ENCODE data around the gene SORL1.

SORL1 gene

GRCh38 chr11:121550247-121551030 is 98.3 kb downstream of the SORL1 start:
- Histone ChIP-seq H3K4me1 (ENCODE audit: insufficient read depth, low read length, severe bottlenecking) (no peaks in the 10 kb centered on the region), H3K27me3 (ENCODE audit: insufficient read depth, low read length) (no peaks in the 10 kb centered on the region), H3K79me2 (ENCODE audit: insufficient read depth, low read length) (no peaks in the 10 kb centered on the region), H3K9me3 (ENCODE audit: low read length) (no peaks in the 10 kb centered on the region), H3K4me3 (ENCODE audit: low read depth, low read length, poor library complexity, severe bottlenecking) (no peak overlapping the region), H3K27ac (ENCODE audit: low read depth, low read length, poor library complexity, severe bottlenecking) (no peak overlapping the region), H4K20me1 (ENCODE audit: insufficient read depth, low read length) (no peaks in the 10 kb centered on the region), H3K9ac (ENCODE audit: low read length) (no peak overlapping the region), H3F3A (ENCODE audit: insufficient read depth, low read length) (no peaks in the 10 kb centered on the region), H3K9me2 (ENCODE audit: low read depth, low read length) (no peaks in the 10 kb centered on the region), H3K36me3 (ENCODE audit: insufficient read depth, low read length) (peaks cover 93% of the 10 kb centered on the region), H3K4me2 (ENCODE audit: low read length) (no peak overlapping the region), H2AFZ (ENCODE audit: low read length) (no peak overlapping the region)
- TF ChIP-seq CTCF (IDR thresholded peaks at IDR 0.05; ENCODE audit: low read length) = no peak
- TF ChIP-seq EZH2 (IDR thresholded peaks at IDR 0.05; ENCODE audit: borderline replicate concordance, low read length) = no peak

DNA sequence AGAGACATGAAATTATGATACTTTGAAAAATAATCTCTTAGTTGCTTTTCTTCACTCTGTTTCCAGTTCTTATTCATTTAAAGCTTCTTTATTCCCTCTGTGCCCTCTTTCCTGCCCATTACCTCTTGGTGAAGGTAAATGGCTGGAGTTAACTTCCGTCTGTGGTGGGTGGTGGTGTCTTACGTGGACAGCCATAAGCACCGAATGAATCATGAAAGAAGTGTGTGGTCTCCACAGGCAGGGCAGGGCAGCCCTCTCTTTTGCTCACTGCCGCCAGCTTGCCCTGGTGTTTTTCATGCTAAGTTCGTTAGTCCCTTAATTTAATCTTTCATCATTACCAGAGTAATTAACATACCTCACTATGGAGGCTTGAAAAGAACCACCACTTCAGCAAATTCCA is 99.3 kb downstream of the SORL1 start:
- no peak overlapping the region for H3K4me3 ChIP-seq (ENCODE audit: low read depth, low read length, poor library complexity, severe bottlenecking)
- no peaks in the 10 kb centered on the region for H3K4me1 ChIP-seq (ENCODE audit: insufficient read depth, low read length, severe bottlenecking)
- H3K9me2 ChIP-seq (ENCODE audit: low read depth, low read length) = no peaks in the 10 kb centered on the region
- H3K27ac ChIP-seq (ENCODE audit: low read depth, low read length, poor library complexity, severe bottlenecking) = no peak overlapping the region
- H3K36me3 ChIP-seq (ENCODE audit: insufficient read depth, low read length) = peaks cover 92% of the 10 kb centered on the region
- H3K9me3 ChIP-seq (ENCODE audit: low read length) = no peaks in the 10 kb centered on the region
- TF ChIP-seq CTCF (IDR thresholded peaks at IDR 0.05; ENCODE audit: low read length) = no peak
- TF ChIP-seq EZH2 (IDR thresholded peaks at IDR 0.05; ENCODE audit: borderline replicate concordance, low read length) = no peak
- no peaks in the 10 kb centered on the region for H4K20me1 ChIP-seq (ENCODE audit: insufficient read depth, low read length)
- H3F3A ChIP-seq (ENCODE audit: insufficient read depth, low read length) = no peaks in the 10 kb centered on the region
- no peak overlapping the region for H3K9ac ChIP-seq (ENCODE audit: low read length)
- no peaks in the 10 kb centered on the region for H3K27me3 ChIP-seq (ENCODE audit: insufficient read depth, low read length)
- no peaks in the 10 kb centered on the region for H3K79me2 ChIP-seq (ENCODE audit: insufficient read depth, low read length)
- no peak overlapping the region for H2AFZ ChIP-seq (ENCODE audit: low read length)
- H3K4me2 ChIP-seq (ENCODE audit: low read length) = no peak overlapping the region

DNA sequence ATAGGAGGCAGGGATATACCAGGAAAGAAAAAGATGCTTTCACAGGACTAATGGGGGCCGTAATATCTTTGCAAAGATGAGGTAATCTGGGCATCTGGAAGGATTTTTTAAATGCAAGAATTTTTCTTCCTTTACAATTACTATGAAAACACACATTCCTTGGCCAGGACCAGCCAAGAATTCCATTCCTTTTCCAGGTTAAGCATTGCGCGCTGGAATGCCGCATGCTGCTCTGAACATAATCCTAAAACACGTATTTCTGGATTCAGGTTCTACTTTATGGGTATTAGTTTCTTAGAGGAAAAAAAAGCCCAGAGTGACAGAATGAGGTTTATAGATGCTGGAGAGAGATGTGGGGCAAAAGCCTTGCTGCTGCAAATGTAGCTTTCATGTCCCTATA is 100.0 kb downstream of the SORL1 start:
- Histone ChIP-seq H4K20me1 (ENCODE audit: insufficient read depth, low read length) (no peaks in the 10 kb centered on the region), H3K4me2 (ENCODE audit: low read length) (no peak overlapping the region), H3K27ac (ENCODE audit: low read depth, low read length, poor library complexity, severe bottlenecking) (no peak overlapping the region), H3K79me2 (ENCODE audit: insufficient read depth, low read length) (no peaks in the 10 kb centered on the region), H3K9me3 (ENCODE audit: low read length) (no peaks in the 10 kb centered on the region), H3F3A (ENCODE audit: insufficient read depth, low read length) (no peaks in the 10 kb centered on the region), H3K36me3 (ENCODE audit: insufficient read depth, low read length) (peaks cover 92% of the 10 kb centered on the region), H3K27me3 (ENCODE audit: insufficient read depth, low read length) (no peaks in the 10 kb centered on the region), H3K9me2 (ENCODE audit: low read depth, low read length) (no peaks in the 10 kb centered on the region), H3K9ac (ENCODE audit: low read length) (no peak overlapping the region), H3K4me3 (ENCODE audit: low read depth, low read length, poor library complexity, severe bottlenecking) (no peak overlapping the region), H3K4me1 (ENCODE audit: insufficient read depth, low read length, severe bottlenecking) (no peaks in the 10 kb centered on the region), H2AFZ (ENCODE audit: low read length) (no peak overlapping the region)
- TF ChIP-seq EZH2 (IDR thresholded peaks at IDR 0.05; ENCODE audit: borderline replicate concordance, low read length) (no peak), CTCF (IDR thresholded peaks at IDR 0.05; ENCODE audit: low read length) (no peak)
